SK-N-SH (cell line): ENCODE measurements around the gene ME1. TPM values are rescaled to one million over a fixed set of nuclear protein-coding genes. Genes with fewer than 3 reads are reported as not detected.

Experiments used
- CTCF ChIA-PET: fragments of 300-600, 350-600 bp; formaldehyde crosslinking; extraction: SDS; loops from one replicate; lab custom pipeline; 2021; lab: Yijun Ruan, JAX
- POLR2A ChIA-PET: fragments of 350-600 bp; sonication (Branson Sonifier 250); formaldehyde crosslinking; extraction: SDS; loops from one replicate; lab custom pipeline; 2020; ENCODE audit warnings: antibody characterized with exemption, inconsistent platforms; lab: Yijun Ruan, JAX
- DNase-seq: peaks from one replicate; pipeline ENCODE4 v3.0.0; 2012
- H2AFZ ChIP-seq: fragments of 200-600 bp; sonication (generic); 2 replicates; pipeline ENCODE4 v1.8.1; 2016; ENCODE audit warnings: antibody characterized with exemption, mild to moderate bottlenecking, low read depth
- H3F3A ChIP-seq: fragments of 200-600 bp; sonication (generic); replicated peaks from 2 replicates; pipeline ENCODE3; 2016; ENCODE audit warnings: antibody characterized with exemption, mild to moderate bottlenecking; ENCODE audit not compliant: insufficient read depth
- H3K27ac ChIP-seq, 2 experiments: fragments of 200-500 bp in 1 of 2; fragments of 200-600 bp in 1 of 2; sonication (Bioruptor generic) in 1 of 2; sonication (generic), shearing (Covaris generic) in 1 of 2; 2 replicates each; pipeline versions ENCODE4 v1.5.1 to v1.6.1; 2014 to 2016; ENCODE audit warnings: low read depth in 2 of 2, inconsistent platforms in 1 of 2, low read length in 1 of 2, mild to moderate bottlenecking in 1 of 2, mixed read lengths in 1 of 2
- H3K27me3 ChIP-seq: fragments of 200-600 bp; sonication (generic), shearing (Covaris generic); 2 replicates; pipeline ENCODE4 v1.6.1; 2016; ENCODE audit warnings: mixed run types; ENCODE audit not compliant: insufficient read depth
- H3K36me3 ChIP-seq, 2 experiments: fragments of 200-500 bp in 1 of 2; fragments of 200-600 bp in 1 of 2; sonication (Bioruptor generic) in 1 of 2; sonication (generic) in 1 of 2; replicated peaks in 1 of 2; 2 replicates each; pipeline versions ENCODE3 to v1.5.1; 2014 to 2016; ENCODE audit warnings: low read length in 1 of 2, mild to moderate bottlenecking in 1 of 2; ENCODE audit not compliant: insufficient read depth in 2 of 2, control insufficient read depth in 1 of 2
- H3K4me1 ChIP-seq, 2 experiments: fragments of 200-500 bp in 1 of 2; fragments of 200-600 bp in 1 of 2; sonication (Bioruptor generic) in 1 of 2; sonication (generic), shearing (Covaris generic) in 1 of 2; 2 replicates each; pipeline versions ENCODE4 v1.5.1 to v1.6.1; 2014 to 2016; ENCODE audit warnings: low read depth in 1 of 2, low read length in 1 of 2, mixed run types in 1 of 2; ENCODE audit not compliant: insufficient read depth in 2 of 2, control insufficient read depth in 1 of 2
- H3K4me2 ChIP-seq: fragments of 200-600 bp; sonication (generic), shearing (Covaris generic); 2 replicates; pipeline ENCODE4 v1.6.1; 2017; ENCODE audit warnings: mixed run types
- H3K4me3 ChIP-seq, 2 experiments: fragments of 200-500 bp in 1 of 2; fragments of 200-600 bp in 1 of 2; sonication (Bioruptor generic) in 1 of 2; sonication (generic), shearing (Covaris generic) in 1 of 2; 2 replicates each; pipeline versions ENCODE4 v1.5.1 to v1.8.1; 2014 to 2016; ENCODE audit warnings: low read depth in 2 of 2, inconsistent platforms in 1 of 2, low read length in 1 of 2, mild to moderate bottlenecking in 1 of 2, mixed read lengths in 1 of 2, moderate library complexity in 1 of 2
- H3K79me2 ChIP-seq: fragments of 200-600 bp; sonication (generic); 2 replicates; pipeline ENCODE4 v1.8.1; 2017; ENCODE audit warnings: mild to moderate bottlenecking; ENCODE audit not compliant: insufficient read depth
- H3K9ac ChIP-seq: fragments of 200-600 bp; sonication (generic); 2 replicates; pipeline ENCODE4 v1.6.1; 2017; ENCODE audit warnings: mixed run types
- H3K9me2 ChIP-seq: fragments of 200-600 bp; sonication (generic); 2 replicates; pipeline ENCODE4 v1.6.1; 2017; ENCODE audit warnings: mixed run types
- H3K9me3 ChIP-seq: fragments of 200-600 bp; sonication (generic); 2 replicates; pipeline ENCODE4 v1.6.1; 2017; ENCODE audit warnings: mixed run types, mild to moderate bottlenecking, moderate library complexity
- H4K20me1 ChIP-seq: fragments of 200-600 bp; sonication (generic); 2 replicates; pipeline ENCODE4 v1.6.1; 2017; ENCODE audit warnings: mild to moderate bottlenecking, mixed run types; ENCODE audit not compliant: insufficient read depth
- FOXM1 ChIP-seq: IDR thresholded peaks from 2 replicates; pipeline ENCODE4 v1.4.0; 2012; ENCODE audit warnings: low read depth, mild to moderate bottlenecking
- IRF3 ChIP-seq: fragments of 150-350 bp; IDR thresholded peaks from 2 replicates; pipeline ENCODE4 v1.6.1; 2016; ENCODE audit warnings: mild to moderate bottlenecking, low read depth, low read length
- JUND ChIP-seq: IDR thresholded peaks from 2 replicates; pipeline ENCODE4 v1.4.0; 2012
- MEF2A ChIP-seq: IDR thresholded peaks from 2 replicates; pipeline ENCODE4 v1.4.0; 2012; ENCODE audit warnings: low read depth, borderline replicate concordance
- MXI1 ChIP-seq: IDR thresholded peaks from 2 replicates; pipeline ENCODE4 v1.6.1; 2012; ENCODE audit warnings: mild to moderate bottlenecking, low read depth, low read length, improper control_type of control experiment
- NFIC ChIP-seq: IDR thresholded peaks from 2 replicates; pipeline ENCODE4 v1.4.0; 2012; ENCODE audit warnings: borderline replicate concordance
- PBX3 ChIP-seq: IDR thresholded peaks from 2 replicates; pipeline ENCODE4; 2012
- POLR2AphosphoS5 ChIP-seq: IDR thresholded peaks from 2 replicates; pipeline ENCODE4 v1.6.1; 2012; ENCODE audit warnings: low read depth, low read length
- RAD21 ChIP-seq: IDR thresholded peaks from 2 replicates; pipeline ENCODE4 v1.6.1; 2012; ENCODE audit warnings: mild to moderate bottlenecking, low read length
- RCOR1 ChIP-seq: fragments of 150-350 bp; IDR thresholded peaks from 2 replicates; pipeline ENCODE4 v1.6.1; 2017; ENCODE audit warnings: antibody characterized with exemption, low read length
- REST ChIP-seq: IDR thresholded peaks from 2 replicates; pipeline ENCODE4 v1.6.1; 2012; ENCODE audit warnings: mild to moderate bottlenecking, low read depth, low read length, moderate library complexity
- RFX5 ChIP-seq: IDR thresholded peaks from 2 replicates; pipeline ENCODE4 v1.6.1; 2012; ENCODE audit warnings: mild to moderate bottlenecking, improper control_type of control experiment, low read length
- TAF1 ChIP-seq: IDR thresholded peaks from 2 replicates; pipeline ENCODE4 v1.6.1; 2012; ENCODE audit warnings: low read depth, mild to moderate bottlenecking, low read length, moderate library complexity, borderline replicate concordance
- USF1 ChIP-seq: IDR thresholded peaks from 2 replicates; pipeline ENCODE4 v1.4.0; 2012; ENCODE audit warnings: low read depth, borderline replicate concordance
- WGBS: methylation state at CpG from one replicate; pipeline ENCODE4 v1.1.6; 2017; ENCODE audit warnings: low lambda C conversion rate; 5-methylcytosine and 5-hydroxymethylcytosine counted together
- polyA plus RNA-seq, 3 experiments: library from polyadenylated mRNA; depleted of rRNA; stranded (reverse); fragments of >200 nt; gene quantifications; 2 replicates each; pipeline ENCODE4 v1.2.3, GENCODE V29; 2012
- TF ChIP-seq, protein P1 (sequence below): IDR thresholded peaks from 2 replicates; pipeline ENCODE4 v1.4.0; 2012; ENCODE audit warnings: low read depth

Gene ME1
- polyA plus RNA-seq, 1 of the 3 experiments (the other 2 are of a cell fraction): 4.9 TPM

DNA sequence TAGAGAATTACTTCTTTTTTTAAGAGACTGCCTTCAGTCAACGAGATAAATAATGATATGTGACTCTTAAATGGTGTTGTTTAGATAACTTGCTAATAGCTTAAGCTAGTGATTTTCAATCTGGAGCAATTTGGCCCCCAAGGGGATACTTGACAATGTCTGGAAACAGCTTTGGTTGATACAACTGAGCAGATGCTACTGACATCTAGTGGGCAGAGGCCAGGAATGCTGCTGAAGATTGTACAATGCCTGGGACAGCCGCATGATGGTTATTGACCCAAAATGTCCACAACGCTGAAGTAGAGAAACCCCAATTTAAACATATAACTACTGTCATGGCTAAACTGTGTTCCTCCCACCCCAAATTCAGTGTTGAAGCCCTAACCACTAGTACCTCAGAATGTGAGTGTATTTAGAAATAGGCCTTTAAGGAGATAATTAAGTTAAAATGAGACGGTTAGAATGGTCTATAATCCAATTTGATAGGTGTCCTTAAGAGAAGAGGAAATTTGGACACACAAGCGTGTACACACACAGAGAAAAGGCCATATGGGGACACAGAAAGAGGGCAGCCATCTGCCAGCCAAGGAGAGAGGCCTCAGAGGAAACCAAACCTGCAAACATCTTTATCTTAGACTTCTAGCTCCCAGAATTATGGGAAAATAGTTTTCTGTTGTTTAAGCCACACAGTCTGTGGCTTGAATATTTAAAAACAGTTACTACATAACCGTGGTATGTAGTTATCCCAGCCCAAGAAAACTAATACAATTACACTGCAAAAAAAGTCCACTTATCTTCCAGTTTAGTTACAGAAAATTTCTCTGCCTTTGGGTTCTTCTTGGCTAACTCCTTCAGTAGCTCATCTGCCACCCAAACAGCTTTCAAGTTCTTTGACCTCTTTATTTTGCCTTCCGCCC is 215.5 kb downstream of the ME1 start (continued):
- TF ChIP-seq REST: no peak
- TF ChIP-seq RFX5: no peak
- peak; percentile 88 for TF ChIP-seq RAD21
- peak; percentile 71 for TF ChIP-seq RCOR1
- TF ChIP-seq, protein P1, sequence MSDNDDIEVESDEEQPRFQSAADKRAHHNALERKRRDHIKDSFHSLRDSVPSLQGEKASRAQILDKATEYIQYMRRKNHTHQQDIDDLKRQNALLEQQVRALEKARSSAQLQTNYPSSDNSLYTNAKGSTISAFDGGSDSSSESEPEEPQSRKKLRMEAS: 0 out of 2 replicates have a peak, but pooled peaks have one; percentile 23
- TF ChIP-seq NFIC: no peak

- H3K9ac ChIP-seq: no peak overlapping the region
- POLR2A ChIA-PET: no interaction called here
- no peak overlapping the region for H2AFZ ChIP-seq
- no peaks in the 10 kb centered on the region for H3K9me3 ChIP-seq
- H4K20me1 ChIP-seq: no peaks in the 10 kb centered on the region
- no peak overlapping the region for H3K4me2 ChIP-seq
- no peaks in the 10 kb centered on the region for H3K79me2 ChIP-seq
- H3K36me3 ChIP-seq: peaks cover under 1 to 8% of the 10 kb centered on the region in 2 experiments
- TF ChIP-seq RFX5 (no peak), IRF3 (no peak), FOXM1 (no peak), RCOR1 (no peak), MEF2A (no peak), TAF1 (no peak), MXI1 (no peak), PBX3 (no peak), USF1 (no peak), POLR2AphosphoS5 (no peak), JUND (no peak)
- TF ChIP-seq, all 33 proteins: peak for 0
- WGBS: 93% methylated on average over 4 of the region's 4 CpGs
- Histone ChIP-seq H3K27me3 (no peaks in the 10 kb centered on the region), H3K4me1 (peaks cover 3 to 20% of the 10 kb centered on the region in 2 experiments; a peak in 2 of 4 replicates), H3F3A (peaks cover 21% of the 10 kb centered on the region), H3K4me3 (no peak overlapping the region), H3K9me2 (no peaks in the 10 kb centered on the region), H3K27ac (no peak overlapping the region)
- no peak for DNase-seq
- CTCF ChIA-PET: interaction anchor here (2.2 to 6.7 kb wide), 2 partner anchors 13 to 136 kb away, joined by 9 to 57 read pairs; partner anchors contain the start of genes DOP1A and UBE3D
Measured at GRCh38 chr6:83202031-83202430, 228.8 kb downstream of the ME1 start.
